MM.1S (cell line): ENCODE results near the gene CARS2.

Source experiments
- CTCF ChIP-seq: fragments of 300-600 bp; sonication (generic); IDR thresholded peaks from 2 replicates; pipeline ENCODE4 v1.5.1; 2016; ENCODE audit warnings: antibody characterized with exemption, low read length, mixed read lengths
- EZH2 ChIP-seq: fragments of 300-600 bp; sonication (generic); optimal IDR thresholded peaks from 2 replicates; pipeline ENCODE3; 2017; ENCODE audit warnings: low read depth, mild to moderate bottlenecking, antibody characterized with exemption, low read length, mixed read lengths
- EZH2phosphoT487 ChIP-seq: fragments of 300-600 bp; sonication (generic); IDR thresholded peaks from 2 replicates; pipeline ENCODE4 v1.6.1; 2018; ENCODE audit warnings: antibody characterized with exemption, low read length

- TF ChIP-seq CTCF (no peak), EZH2 (no peak), EZH2phosphoT487 (no peak)
Measured at GRCh38 chr13:110737555-110737954, 31.6 kb upstream of the CARS2 start.
